Lower leg skin (tissue), 4 donors: ENCODE data around the gene ABCA7. TPM values are rescaled to one million over a fixed set of nuclear protein-coding genes. Genes with fewer than 3 reads are reported as not detected.

Experiments used
- DNase-seq, 2 donors: peaks; one replicate each; pipeline ENCODE4 v3.0.0-alpha.2; 2019; ENCODE audit warnings: low spot score in 2 of 2
- H3K4me3 ChIP-seq: fragments of 200-600 bp; sonication (generic); 2 replicates; pipeline ENCODE4 v1.5.1; 2017; ENCODE audit warnings: mild to moderate bottlenecking, low read depth; ENCODE audit not compliant: poor library complexity, severe bottlenecking
- POLR2A ChIP-seq, 2 donors: fragments of 450-650 bp; IDR thresholded peaks; one replicate each; pipeline ENCODE4 v1.6.1; 2016 to 2017; ENCODE audit warnings: antibody characterized with exemption in 2 of 2, mild to moderate bottlenecking in 1 of 2, moderate library complexity in 1 of 2
- WGBS, 2 donors: methylation state at CpG; one replicate each; pipeline ENCODE4 v1.1.5; 2018; 5-methylcytosine and 5-hydroxymethylcytosine counted together
- intact Hi-C: fragments of 100-400 bp; cut with DNase I; formaldehyde crosslinking; loops from one replicate; pipeline ENCODE4 v1.15.0; 2023; ENCODE audit warnings: low total_unique reads
- total RNA-seq, 4 donors: library from RNA; depleted of rRNA; stranded (reverse); fragments of >200 nt; gene quantifications; one replicate each; pipeline ENCODE4 v1.1.0, GENCODE V29; 2016
- TF ChIP-seq, protein P1 (sequence below), 3 donors: fragments of 450-650 bp; IDR thresholded peaks; one replicate each; pipeline ENCODE4 v1.5.1; 2016; ENCODE audit warnings: antibody characterized with exemption in 3 of 3, mild to moderate bottlenecking in 3 of 3, moderate library complexity in 2 of 3

Gene ABCA7
- total RNA-seq, 4 donors from 2014 or later = 30.3 to 39.8 (median 33.5) TPM

DNA sequence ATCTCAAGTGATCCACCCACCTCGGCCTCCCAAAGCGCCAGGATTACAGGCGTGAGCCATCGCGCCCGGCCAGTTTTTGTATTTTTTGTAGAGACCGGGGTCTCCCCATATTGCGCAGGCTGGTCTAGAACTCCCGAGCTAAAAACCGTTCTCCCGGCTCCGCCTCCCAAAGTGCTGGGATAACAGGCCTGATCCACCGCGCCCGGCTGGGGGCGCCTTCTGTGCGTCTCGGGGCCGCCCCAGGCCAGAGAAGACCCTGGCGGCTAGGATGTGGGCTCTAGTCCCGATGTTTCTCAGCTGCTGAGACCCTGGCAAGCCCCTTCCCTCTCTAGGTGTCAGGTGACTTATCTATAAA is 30.6 kb downstream of the ABCA7 start:
- intact Hi-C loops = no loop called here
- 26 to 31% methylated on average over 20 to 21 of the region's 21 CpGs for WGBS, 2 donors
- no peak for TF ChIP-seq POLR2A (IDR thresholded peaks at IDR 0.05)
- TF ChIP-seq, protein P1, sequence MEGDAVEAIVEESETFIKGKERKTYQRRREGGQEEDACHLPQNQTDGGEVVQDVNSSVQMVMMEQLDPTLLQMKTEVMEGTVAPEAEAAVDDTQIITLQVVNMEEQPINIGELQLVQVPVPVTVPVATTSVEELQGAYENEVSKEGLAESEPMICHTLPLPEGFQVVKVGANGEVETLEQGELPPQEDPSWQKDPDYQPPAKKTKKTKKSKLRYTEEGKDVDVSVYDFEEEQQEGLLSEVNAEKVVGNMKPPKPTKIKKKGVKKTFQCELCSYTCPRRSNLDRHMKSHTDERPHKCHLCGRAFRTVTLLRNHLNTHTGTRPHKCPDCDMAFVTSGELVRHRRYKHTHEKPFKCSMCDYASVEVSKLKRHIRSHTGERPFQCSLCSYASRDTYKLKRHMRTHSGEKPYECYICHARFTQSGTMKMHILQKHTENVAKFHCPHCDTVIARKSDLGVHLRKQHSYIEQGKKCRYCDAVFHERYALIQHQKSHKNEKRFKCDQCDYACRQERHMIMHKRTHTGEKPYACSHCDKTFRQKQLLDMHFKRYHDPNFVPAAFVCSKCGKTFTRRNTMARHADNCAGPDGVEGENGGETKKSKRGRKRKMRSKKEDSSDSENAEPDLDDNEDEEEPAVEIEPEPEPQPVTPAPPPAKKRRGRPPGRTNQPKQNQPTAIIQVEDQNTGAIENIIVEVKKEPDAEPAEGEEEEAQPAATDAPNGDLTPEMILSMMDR (IDR thresholded peaks at IDR 0.05) = no peak

DNA sequence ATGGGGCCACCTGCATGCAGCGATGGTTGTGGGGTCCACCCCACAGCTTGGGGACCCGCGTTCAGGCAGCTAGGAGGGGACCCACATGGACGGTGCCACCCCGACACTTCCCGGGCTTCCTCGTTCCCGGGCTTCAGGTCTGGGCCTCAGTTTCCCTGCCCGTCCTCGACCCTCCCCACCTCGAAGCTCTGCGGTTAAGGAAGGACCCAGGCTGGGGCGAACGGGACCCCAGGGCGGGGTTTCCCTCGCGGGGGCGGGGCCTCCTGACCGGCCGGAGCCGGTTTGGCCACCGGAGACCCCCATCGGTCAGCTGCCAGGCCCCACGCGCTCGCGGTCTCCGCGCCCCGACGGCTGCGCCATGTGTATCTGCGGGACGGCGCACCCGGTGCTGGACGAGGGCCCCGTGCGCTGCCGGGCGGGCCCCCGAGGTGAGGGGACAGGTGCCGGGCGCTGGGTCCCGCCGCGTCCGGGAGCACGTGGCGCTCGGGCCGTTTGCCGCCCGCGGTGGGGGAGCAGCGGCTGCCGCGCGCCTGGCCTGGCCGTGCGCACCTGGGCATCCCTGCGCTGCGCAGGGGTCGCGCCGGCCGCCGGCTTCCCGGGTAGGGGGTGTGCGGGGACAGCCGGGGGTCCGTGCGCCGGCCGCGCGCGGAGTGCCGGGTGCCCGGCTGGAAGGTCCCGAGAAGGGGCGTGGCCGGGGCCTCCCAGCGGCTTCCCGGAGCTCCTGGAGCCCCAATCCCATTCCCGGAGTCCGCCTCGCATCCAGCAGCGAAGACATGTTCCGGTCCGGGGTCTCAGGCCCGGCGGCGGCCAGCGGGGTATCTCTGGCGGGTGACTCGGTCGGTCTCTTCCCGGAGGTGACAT is 31.3 kb downstream of the ABCA7 start:
- no peak overlapping the region for H3K4me3 ChIP-seq
- WGBS, 2 donors = 15 to 23% methylated on average over 25 to 47 of the region's 99 CpGs
- no peak for DNase-seq
- intact Hi-C loops = no loop called here
- TF ChIP-seq, protein P1 (IDR thresholded peaks at IDR 0.05) = no peak
- TF ChIP-seq POLR2A (IDR thresholded peaks at IDR 0.05) = no peak

More for the DNA sequence above, 30.6 kb downstream of the ABCA7 start:
- H3K4me3 ChIP-seq = no peak overlapping the region
- DNase-seq = no peak

DNA sequence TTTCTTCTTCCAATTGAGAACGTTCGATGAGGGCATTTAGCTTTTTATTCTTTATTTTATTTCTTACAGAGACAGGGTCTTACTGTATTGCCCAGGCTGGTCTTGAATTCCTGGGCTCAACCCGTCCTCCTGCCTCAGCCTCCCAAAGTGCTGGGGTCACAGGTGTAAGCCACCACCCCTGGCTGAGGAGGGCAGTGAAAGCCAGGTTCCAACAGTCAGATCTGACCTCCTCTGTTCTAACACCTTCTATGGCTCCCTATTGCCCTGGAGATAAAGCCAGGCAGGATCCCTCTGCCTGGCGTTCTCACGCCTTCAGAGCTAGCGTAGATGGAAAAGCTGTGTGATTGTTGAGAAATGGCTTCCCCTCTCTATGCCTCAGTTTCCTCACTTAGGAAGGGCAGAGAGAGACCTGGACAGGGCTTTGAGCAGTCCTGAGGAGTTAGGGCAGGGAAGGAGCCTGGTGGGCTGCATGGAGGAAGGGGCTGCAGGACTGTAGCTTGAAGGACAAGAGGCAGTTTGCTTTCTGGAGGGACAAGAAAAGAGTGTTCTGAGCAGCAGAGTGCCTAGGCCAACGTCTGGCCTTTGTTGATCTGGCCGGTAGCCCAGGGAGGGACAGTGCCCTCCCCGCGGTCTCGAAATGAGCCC is 32.6 kb downstream of the ABCA7 start:
- WGBS, 2 donors = 83 to 92% methylated on average over 11 of the region's 11 CpGs
- TF ChIP-seq POLR2A (IDR thresholded peaks at IDR 0.05) = no peak
- TF ChIP-seq, protein P1 (IDR thresholded peaks at IDR 0.05) = no peak
- H3K4me3 ChIP-seq = no peak overlapping the region
- intact Hi-C loops = no loop called here
- no peak for DNase-seq

DNA sequence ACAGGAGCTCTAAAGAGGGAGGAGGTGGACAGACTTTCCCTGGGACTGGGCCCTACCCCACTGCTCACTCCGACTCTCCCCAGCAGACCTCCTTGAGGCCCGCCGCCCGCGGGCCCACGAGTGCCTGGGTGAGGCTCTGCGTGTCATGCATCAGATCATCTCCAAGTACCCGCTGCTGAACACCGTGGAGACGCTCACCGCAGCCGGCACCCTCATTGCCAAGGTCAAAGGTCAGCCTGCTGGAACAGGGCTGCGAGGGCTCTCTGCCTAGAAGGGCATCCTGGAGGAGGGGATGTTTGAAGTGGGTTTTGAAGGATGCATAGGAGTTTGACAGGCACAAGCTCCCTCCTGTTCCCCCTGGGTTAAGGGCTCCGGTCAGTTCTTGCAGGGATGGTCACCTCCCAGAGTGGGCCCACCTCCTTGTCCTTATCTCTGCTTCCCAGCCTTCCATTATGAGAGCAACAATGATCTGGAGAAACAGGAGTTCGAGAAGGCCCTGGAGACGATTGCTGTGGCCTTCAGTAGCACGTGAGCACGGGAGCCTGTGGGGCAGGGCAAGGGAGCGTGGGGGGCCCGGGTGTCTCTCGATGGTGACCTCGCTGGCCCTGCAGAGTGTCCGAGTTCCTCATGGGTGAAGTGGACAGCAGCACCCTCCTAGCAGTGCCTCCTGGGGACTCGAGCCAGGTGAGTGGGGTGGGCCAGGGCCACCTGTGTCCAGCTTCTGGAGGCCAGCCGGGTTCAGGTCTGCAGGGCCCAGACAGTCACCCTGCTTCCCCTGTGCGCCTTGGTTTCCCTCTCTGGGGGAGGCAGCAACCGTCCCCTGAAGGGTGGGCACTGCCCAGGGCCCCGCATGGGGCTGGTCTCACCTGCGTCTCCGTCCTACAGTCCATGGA is 33.4 kb downstream of the ABCA7 start:
- DNase-seq = no peak
- no peak for TF ChIP-seq POLR2A (IDR thresholded peaks at IDR 0.05)
- TF ChIP-seq, protein P1 (IDR thresholded peaks at IDR 0.05) = no peak
- H3K4me3 ChIP-seq = no peak overlapping the region
- 89 to 95% methylated on average over 28 to 30 of the region's 30 CpGs for WGBS, 2 donors
- intact Hi-C loops = no loop called here

- TF ChIP-seq POLR2A (IDR thresholded peaks at IDR 0.05) = no peak
- TF ChIP-seq, protein P1 (IDR thresholded peaks at IDR 0.05) = no peak
- no peak overlapping the region for H3K4me3 ChIP-seq
Observed at GRCh38 chr19:1073956-1074517, 34.1 kb downstream of the ABCA7 start.

More at GRCh38 chr19:1073956-1074517, 34.1 kb downstream of the ABCA7 start:
- no peak for DNase-seq
- 67 to 73% methylated on average over 18 to 22 of the region's 28 CpGs for WGBS, 2 donors
- intact Hi-C loops = no loop called here
